Natural killer cell (primary cell): ENCODE measurements around the gene EIF2S2. TPM values are rescaled to one million over a fixed set of nuclear protein-coding genes. Genes with fewer than 3 reads are reported as not detected.

Source experiments
- ATAC-seq, 3 donors: fragments of 150-1000 bp in 2 of 3; fragments of 200-7000 bp in 1 of 3; cut with Tn5 transposase; 1 replicate in 1 of 3; 2 replicates in 2 of 3; pipeline ENCODE4 v1.10.0; 2021; ENCODE audit warnings: mild to moderate bottlenecking in 2 of 3, moderate library complexity in 2 of 3
- DNase-seq, 2 donors: peaks; one replicate each; pipeline versions ENCODE4 v3.0.0 to v3.0.0-alpha.2; 2013 to 2021; ENCODE audit warnings: mixed read lengths in 1 of 2
- H3K27ac ChIP-seq: one replicate; pipeline ENCODE4 v1.5.1; 2013; ENCODE audit warnings: mild to moderate bottlenecking, low read length
- H3K27me3 ChIP-seq: one replicate; pipeline ENCODE4 v1.6.1; 2013; ENCODE audit warnings: low read length; ENCODE audit not compliant: control insufficient read depth, insufficient read depth
- H3K36me3 ChIP-seq: one replicate; pipeline ENCODE4 v1.6.1; 2013; ENCODE audit warnings: low read length; ENCODE audit not compliant: control insufficient read depth, insufficient read depth
- H3K4me1 ChIP-seq: one replicate; pipeline ENCODE4 v1.6.1; 2013; ENCODE audit warnings: low read length; ENCODE audit not compliant: control insufficient read depth, insufficient read depth
- H3K4me3 ChIP-seq: one replicate; pipeline ENCODE4 v1.5.1; 2013; ENCODE audit warnings: low read length
- H3K9me3 ChIP-seq: one replicate; pipeline ENCODE4 v1.6.1; 2013; ENCODE audit warnings: low read length; ENCODE audit not compliant: control insufficient read depth, insufficient read depth
- H3K27ac Mint-ChIP-seq, 2 donors: one replicate each; pipeline ENCODE4 v1.8.0; 2022; ENCODE audit warnings: mild to moderate bottlenecking in 2 of 2, mixed read lengths in 2 of 2, moderate library complexity in 1 of 2
- H3K27me3 Mint-ChIP-seq, 2 donors: one replicate each; pipeline ENCODE4 v1.8.0; 2022; ENCODE audit warnings: low read depth in 2 of 2, mixed read lengths in 2 of 2
- H3K36me3 Mint-ChIP-seq: one replicate; pipeline ENCODE4 v1.8.0; 2022; ENCODE audit warnings: mixed read lengths
- H3K4me1 Mint-ChIP-seq, 2 donors: one replicate each; pipeline ENCODE4 v1.8.0; 2022; ENCODE audit warnings: mixed read lengths in 2 of 2
- H3K4me3 Mint-ChIP-seq: one replicate; pipeline ENCODE4 v1.8.0; 2022; ENCODE audit warnings: mild to moderate bottlenecking, moderate library complexity, mixed read lengths
- H3K9me3 Mint-ChIP-seq, 2 donors: one replicate each; pipeline ENCODE4 v1.8.0; 2022; ENCODE audit warnings: mixed read lengths in 2 of 2
- WGBS: methylation state at CpG from one replicate; pipeline ENCODE4 v1.1.7; 2013; ENCODE audit warnings: missing lambda C conversion rate; ENCODE audit not compliant: insufficient coverage; 5-methylcytosine and 5-hydroxymethylcytosine counted together
- intact Hi-C: fragments of 100-400 bp; cut with micrococcal nuclease; formaldehyde crosslinking; loops from one replicate; pipeline ENCODE4 v1.14.2; 2022
- total RNA-seq, 4 donors: library from RNA; stranded (reverse); fragments of 120-200 nt in 1 of 4; gene quantifications; one replicate each; pipeline versions ENCODE4 v1.2.3 to v1.2.4, GENCODE V29; 2013 to 2022
- TF ChIP-seq, protein P1 (sequence below): fragments of 200-600 bp; IDR thresholded peaks from one replicate; pipeline ENCODE4 v1.8.0; 2022; ENCODE audit warnings: antibody characterized with exemption

Gene EIF2S2
- total RNA-seq, 3 donors from 2014 or later (not counting 1 experiment from before 2014, with no cell fraction given), result 17.6 to 20.0 (median 17.6) TPM

DNA sequence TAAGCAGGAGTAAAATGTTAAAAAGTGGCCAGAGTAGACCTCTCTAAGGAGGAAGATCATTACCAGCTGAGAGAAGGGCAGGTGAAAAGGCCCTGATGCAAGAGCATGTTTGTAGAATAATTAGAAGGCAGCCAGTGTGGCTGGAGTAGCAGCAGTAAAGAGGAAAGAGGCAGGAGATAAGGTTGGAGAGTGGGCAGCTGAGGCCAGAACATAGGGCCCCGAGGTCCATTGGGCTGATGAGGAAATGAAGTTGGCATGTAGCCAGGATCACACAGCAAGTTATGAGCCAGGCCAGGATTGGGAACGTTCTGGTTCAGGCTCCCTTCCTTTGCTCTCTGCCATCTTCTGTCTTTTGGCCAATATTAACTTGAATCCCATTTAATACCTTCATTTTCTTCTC, 66.7 kb downstream of the EIF2S2 start:
- H3K27ac Mint-ChIP-seq, result peak overlapping the region; percentile 27 to 62
- Histone ChIP-seq H3K4me1 (peaks cover 14% of the 10 kb centered on the region), H3K27ac (no peak overlapping the region), H3K9me3 (no peaks in the 10 kb centered on the region), H3K4me3 (no peak overlapping the region), H3K36me3 (no peaks in the 10 kb centered on the region), H3K27me3 (no peaks in the 10 kb centered on the region)
- DNase-seq (no peak), ATAC-seq (no peak)
- H3K27me3 Mint-ChIP-seq, result no peaks in the 10 kb centered on the region
- no peaks in the 10 kb centered on the region for H3K9me3 Mint-ChIP-seq
- TF ChIP-seq, protein P1, sequence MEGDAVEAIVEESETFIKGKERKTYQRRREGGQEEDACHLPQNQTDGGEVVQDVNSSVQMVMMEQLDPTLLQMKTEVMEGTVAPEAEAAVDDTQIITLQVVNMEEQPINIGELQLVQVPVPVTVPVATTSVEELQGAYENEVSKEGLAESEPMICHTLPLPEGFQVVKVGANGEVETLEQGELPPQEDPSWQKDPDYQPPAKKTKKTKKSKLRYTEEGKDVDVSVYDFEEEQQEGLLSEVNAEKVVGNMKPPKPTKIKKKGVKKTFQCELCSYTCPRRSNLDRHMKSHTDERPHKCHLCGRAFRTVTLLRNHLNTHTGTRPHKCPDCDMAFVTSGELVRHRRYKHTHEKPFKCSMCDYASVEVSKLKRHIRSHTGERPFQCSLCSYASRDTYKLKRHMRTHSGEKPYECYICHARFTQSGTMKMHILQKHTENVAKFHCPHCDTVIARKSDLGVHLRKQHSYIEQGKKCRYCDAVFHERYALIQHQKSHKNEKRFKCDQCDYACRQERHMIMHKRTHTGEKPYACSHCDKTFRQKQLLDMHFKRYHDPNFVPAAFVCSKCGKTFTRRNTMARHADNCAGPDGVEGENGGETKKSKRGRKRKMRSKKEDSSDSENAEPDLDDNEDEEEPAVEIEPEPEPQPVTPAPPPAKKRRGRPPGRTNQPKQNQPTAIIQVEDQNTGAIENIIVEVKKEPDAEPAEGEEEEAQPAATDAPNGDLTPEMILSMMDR, result no peak
- 57% methylated on average over 2 of the region's 2 CpGs for WGBS
- H3K4me1 Mint-ChIP-seq, result peaks cover 86 to 89% of the 10 kb centered on the region in 2 donors
- no peak overlapping the region for H3K4me3 Mint-ChIP-seq
- no peaks in the 10 kb centered on the region for H3K36me3 Mint-ChIP-seq
- intact Hi-C loops, result loop anchor here (5.0 to 10.0 kb wide), 2 partner anchors 33 to 50 kb away; partner anchors contain the start of gene RALY

DNA sequence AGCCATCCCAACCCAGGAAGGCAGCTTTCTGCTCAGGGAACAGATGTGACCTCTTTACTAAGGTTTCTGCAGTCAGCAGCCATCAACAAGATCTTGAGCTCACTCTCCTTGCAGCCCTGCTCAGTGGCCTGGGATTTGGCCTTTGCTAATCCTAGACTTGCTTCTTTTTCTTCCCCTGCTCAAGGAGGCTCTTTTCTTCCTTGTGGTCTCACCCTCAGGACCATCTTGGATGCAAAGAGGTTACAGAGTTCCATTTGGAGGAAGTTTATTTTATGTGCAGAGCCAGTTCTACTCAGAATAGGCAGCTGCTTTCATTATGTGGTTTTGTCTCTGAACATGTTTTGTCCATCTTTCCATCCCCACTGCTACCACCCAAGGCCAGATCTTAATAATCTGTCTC, 69.0 kb downstream of the EIF2S2 start:
- Histone ChIP-seq H3K9me3 (no peaks in the 10 kb centered on the region), H3K4me3 (no peak overlapping the region), H3K27me3 (no peaks in the 10 kb centered on the region), H3K36me3 (no peaks in the 10 kb centered on the region), H3K4me1 (peaks cover 14% of the 10 kb centered on the region), H3K27ac (no peak overlapping the region)
- Mint-ChIP-seq H3K36me3 (no peaks in the 10 kb centered on the region), H3K4me1 (peaks cover 85 to 87% of the 10 kb centered on the region in 2 donors), H3K27ac (peak overlapping the region; percentile 74 to 76), H3K27me3 (no peaks in the 10 kb centered on the region), H3K4me3 (no peak overlapping the region), H3K9me3 (no peaks in the 10 kb centered on the region)
- TF ChIP-seq, protein P1, result no peak
- DNase-seq, result no peak
- intact Hi-C loops, result loop anchor here (10.0 kb wide), 1 partner anchor 48 kb away; the partner anchor contains the start of gene RALY
- no peak for ATAC-seq

DNA sequence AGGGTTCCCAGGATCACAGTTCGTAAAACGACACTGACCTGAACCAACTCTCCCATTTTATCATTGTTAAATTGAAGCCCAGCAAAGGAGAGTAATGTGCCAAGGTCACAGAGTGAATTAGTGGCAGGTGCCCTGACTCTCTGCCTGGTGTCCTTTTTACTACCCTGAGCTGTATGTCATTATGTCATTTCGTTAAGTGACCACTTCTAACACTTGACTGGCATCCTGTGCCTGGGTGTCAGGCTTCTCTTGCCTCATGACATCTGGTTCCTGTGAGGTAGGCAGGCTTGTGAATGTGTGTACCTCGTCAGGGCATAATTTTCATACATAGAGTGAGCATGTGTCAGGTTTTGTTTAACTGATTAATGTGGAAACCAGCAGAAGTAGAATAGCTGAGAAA, 69.8 kb downstream of the EIF2S2 start:
- Mint-ChIP-seq H3K4me3 (peak overlapping the region; percentile 55), H3K27ac (peak overlapping the region; percentile 74 to 76), H3K4me1 (peaks cover 87 to 91% of the 10 kb centered on the region in 2 donors), H3K9me3 (no peaks in the 10 kb centered on the region), H3K27me3 (no peaks in the 10 kb centered on the region), H3K36me3 (no peaks in the 10 kb centered on the region)
- no peak overlapping the region for H3K27ac ChIP-seq
- WGBS, result 64% methylated on average over 4 of the region's 4 CpGs
- peak; percentile 90 to 96 (median 93) for ATAC-seq
- peak; percentile 23 to 29 for DNase-seq
- H3K27me3 ChIP-seq, result no peaks in the 10 kb centered on the region
- H3K4me1 ChIP-seq, result peaks cover 20% of the 10 kb centered on the region
- TF ChIP-seq, protein P1, result no peak
- intact Hi-C loops, result loop anchor here (10.0 kb wide), 1 partner anchor 47 kb away; the partner anchor contains the start of gene RALY
- H3K9me3 ChIP-seq, result no peaks in the 10 kb centered on the region
- no peaks in the 10 kb centered on the region for H3K36me3 ChIP-seq
- H3K4me3 ChIP-seq, result no peak overlapping the region

DNA sequence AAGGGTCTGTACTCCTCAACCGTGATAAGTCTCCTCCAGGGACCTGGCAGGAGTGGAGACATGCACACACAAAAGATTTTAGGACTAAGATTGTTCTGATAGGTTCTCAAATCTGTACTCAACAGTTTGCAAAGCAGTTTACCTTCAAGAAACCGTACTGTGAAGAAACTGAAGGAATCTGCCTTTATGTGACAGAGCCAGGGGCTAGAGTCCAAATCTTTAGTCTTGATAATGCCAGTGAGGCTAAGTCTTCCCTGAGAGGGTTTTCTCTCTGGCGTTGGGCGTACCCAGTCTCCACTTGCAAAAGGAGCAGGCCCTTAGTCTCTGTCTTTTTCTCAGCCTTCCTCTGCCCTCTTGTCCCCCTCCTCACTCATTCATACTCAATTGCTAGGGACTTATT, 70.8 kb downstream of the EIF2S2 start:
- intact Hi-C loops, result loop anchor here (10.0 kb wide), 1 partner anchor 46 kb away; the partner anchor contains the start of gene RALY
- H3K4me3 Mint-ChIP-seq, result no peak overlapping the region
- WGBS, result 96% methylated on average over 4 of the region's 4 CpGs

More for the DNA sequence above, 70.8 kb downstream of the EIF2S2 start:
- H3K4me3 ChIP-seq, result no peak overlapping the region
- H3K36me3 ChIP-seq, result no peaks in the 10 kb centered on the region
- Mint-ChIP-seq H3K27me3 (no peaks in the 10 kb centered on the region), H3K4me1 (peaks cover 91% of the 10 kb centered on the region in 2 donors), H3K9me3 (no peaks in the 10 kb centered on the region), H3K27ac (peak overlapping the region; percentile 74 to 76), H3K36me3 (no peaks in the 10 kb centered on the region)
- H3K4me1 ChIP-seq, result peaks cover 23% of the 10 kb centered on the region
- no peaks in the 10 kb centered on the region for H3K27me3 ChIP-seq
- no peak for ATAC-seq
- TF ChIP-seq, protein P1, result no peak
- no peak for DNase-seq
- H3K9me3 ChIP-seq, result no peaks in the 10 kb centered on the region
- no peak overlapping the region for H3K27ac ChIP-seq
